ENCODE results near the gene KIF1B.
"Not testable (repeated sequence)": the region's sequence is repeated elsewhere in the genome, so short reads cannot be mapped to it uniquely, and the experiment has no call there.

Gene KIF1B

GRCh38 chr1:10424651-10425050 is 214.3 kb downstream of the KIF1B start:
- Histone ChIP-seq H3K27ac (peak overlapping the region; percentile 64; the same call in 1 of the 2 replicates), H3K4me3 (no peak overlapping the region), H3K9me3 (ENCODE audit: low read depth, low read length) (no peaks in the 10 kb centered on the region), H3K9ac (ENCODE audit: insufficient read length) (no peak overlapping the region), H3K36me3 (ENCODE audit: insufficient read depth, low read length) (peaks cover 10% of the 10 kb centered on the region)
- DNase-seq (ENCODE audit: low read depth, low spot score), result no peak
- TF ChIP-seq POLR2AphosphoS5 (IDR thresholded peaks at IDR 0.05; ENCODE audit: borderline replicate concordance, low read depth, low read length) (no peak), FOXP2 (optimal IDR thresholded peaks at IDR 0.05; ENCODE audit: control extremely low read depth, extremely low read length, insufficient read depth) (no peak), EZH2 (IDR thresholded peaks at IDR 0.05) (no peak)

DNA sequence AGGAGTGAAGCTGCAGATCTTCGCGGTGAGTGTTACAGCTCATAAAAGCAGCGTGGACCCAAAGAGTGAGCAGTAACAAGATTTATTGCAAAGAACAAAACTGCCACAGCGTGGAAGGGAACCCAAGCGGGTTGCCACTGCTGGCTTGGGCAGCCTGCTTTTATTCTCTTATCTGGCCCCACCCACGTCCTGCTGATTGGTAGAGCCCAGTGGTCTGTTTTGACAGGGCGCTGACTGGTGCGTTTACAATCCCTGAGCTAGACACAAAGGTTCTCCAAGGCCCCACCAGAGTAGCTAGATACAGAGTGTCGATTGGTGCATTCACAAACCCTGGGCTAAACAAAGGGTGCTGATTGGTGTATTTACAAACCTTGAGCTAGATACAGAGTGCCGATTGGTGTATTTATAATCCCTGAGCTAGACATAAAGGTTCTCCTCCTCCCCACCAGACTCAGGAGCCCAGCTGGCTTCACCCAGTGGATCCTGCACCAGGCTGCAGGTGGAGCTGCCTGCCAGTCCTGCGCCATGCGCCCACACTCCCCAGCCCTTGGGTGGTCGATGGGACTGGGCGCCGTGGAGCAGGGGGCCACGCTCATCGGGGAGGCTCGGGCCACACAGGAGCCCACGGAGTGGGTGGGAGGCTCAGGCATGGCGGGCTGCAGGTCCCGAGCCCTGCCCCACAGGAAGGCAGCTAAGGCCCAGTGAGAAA is 215.6 kb downstream of the KIF1B start:
- H3K4me3 ChIP-seq; H3K9me3 ChIP-seq (ENCODE audit: low read depth, low read length); H3K36me3 ChIP-seq (ENCODE audit: insufficient read depth, low read length); H3K9ac ChIP-seq (ENCODE audit: insufficient read length); DNase-seq (ENCODE audit: low read depth, low spot score); H3K27ac ChIP-seq: not testable (repeated sequence)

DNA sequence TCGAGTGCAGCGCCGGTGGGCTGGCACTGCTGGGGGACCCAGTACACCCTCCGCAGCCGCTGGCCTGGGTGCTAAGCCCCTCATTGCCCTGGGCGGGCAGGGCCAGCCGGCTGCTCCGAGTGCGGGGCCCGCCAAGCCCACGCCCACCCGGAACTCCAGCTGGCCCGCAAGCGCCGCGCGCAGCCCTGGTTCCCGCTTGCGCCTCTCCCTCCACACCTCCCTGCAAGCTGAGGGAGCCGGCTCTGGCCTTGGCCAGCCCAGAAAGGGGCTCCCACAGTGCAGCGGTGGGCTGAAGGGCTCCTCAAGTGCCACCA is 216.1 kb downstream of the KIF1B start:
- not testable (repeated sequence) for H3K9ac ChIP-seq (ENCODE audit: insufficient read length); H3K27ac ChIP-seq; DNase-seq (ENCODE audit: low read depth, low spot score); H3K9me3 ChIP-seq (ENCODE audit: low read depth, low read length); H3K4me3 ChIP-seq; H3K36me3 ChIP-seq (ENCODE audit: insufficient read depth, low read length)

DNA sequence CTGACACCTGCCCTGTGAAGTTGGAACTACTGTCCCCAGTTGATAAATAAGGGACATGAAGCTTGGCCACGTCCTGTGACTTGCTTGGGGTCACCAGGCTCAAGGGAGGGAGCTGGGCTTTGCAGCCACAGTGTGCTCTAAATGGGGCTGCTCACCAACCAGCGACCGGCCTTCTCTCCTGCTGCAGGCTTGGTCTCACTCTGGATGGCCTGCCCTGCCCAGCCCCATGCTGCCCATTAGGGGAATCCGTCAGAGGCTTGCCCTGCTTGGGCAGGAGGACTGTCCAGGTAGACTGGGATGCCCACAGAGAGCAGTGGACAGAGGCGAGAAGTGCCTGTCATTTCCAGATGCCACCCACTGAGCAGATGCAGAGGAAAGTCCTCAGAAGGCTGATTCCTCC is 218.6 kb downstream of the KIF1B start:
- Histone ChIP-seq H3K9ac (ENCODE audit: insufficient read length) (no peak overlapping the region), H3K4me3 (no peak overlapping the region), H3K36me3 (ENCODE audit: insufficient read depth, low read length) (no peaks in the 10 kb centered on the region), H3K9me3 (ENCODE audit: low read depth, low read length) (no peaks in the 10 kb centered on the region), H3K27ac (no peak overlapping the region)
- TF ChIP-seq POLR2AphosphoS5 (IDR thresholded peaks at IDR 0.05; ENCODE audit: borderline replicate concordance, low read depth, low read length) (no peak), FOXP2 (optimal IDR thresholded peaks at IDR 0.05; ENCODE audit: control extremely low read depth, extremely low read length, insufficient read depth) (no peak), EZH2 (IDR thresholded peaks at IDR 0.05) (no peak)
- no peak for DNase-seq (ENCODE audit: low read depth, low spot score)

- Histone ChIP-seq H3K9ac (ENCODE audit: insufficient read length) (peak overlapping the region; percentile 92), H3K9me3 (ENCODE audit: low read depth, low read length) (no peaks in the 10 kb centered on the region), H3K27ac (no peak overlapping the region), H3K4me3 (peak overlapping the region; percentile 99), H3K36me3 (ENCODE audit: insufficient read depth, low read length) (no peaks in the 10 kb centered on the region)
- DNase-seq (ENCODE audit: low read depth, low spot score), result no peak
- TF ChIP-seq POLR2AphosphoS5 (IDR thresholded peaks at IDR 0.05; ENCODE audit: borderline replicate concordance, low read depth, low read length) (no peak), EZH2 (IDR thresholded peaks at IDR 0.05) (no peak), FOXP2 (optimal IDR thresholded peaks at IDR 0.05; ENCODE audit: control extremely low read depth, extremely low read length, insufficient read depth) (no peak)
Measured at GRCh38 chr1:10429868-10430215, 219.5 kb downstream of the KIF1B start.

DNA sequence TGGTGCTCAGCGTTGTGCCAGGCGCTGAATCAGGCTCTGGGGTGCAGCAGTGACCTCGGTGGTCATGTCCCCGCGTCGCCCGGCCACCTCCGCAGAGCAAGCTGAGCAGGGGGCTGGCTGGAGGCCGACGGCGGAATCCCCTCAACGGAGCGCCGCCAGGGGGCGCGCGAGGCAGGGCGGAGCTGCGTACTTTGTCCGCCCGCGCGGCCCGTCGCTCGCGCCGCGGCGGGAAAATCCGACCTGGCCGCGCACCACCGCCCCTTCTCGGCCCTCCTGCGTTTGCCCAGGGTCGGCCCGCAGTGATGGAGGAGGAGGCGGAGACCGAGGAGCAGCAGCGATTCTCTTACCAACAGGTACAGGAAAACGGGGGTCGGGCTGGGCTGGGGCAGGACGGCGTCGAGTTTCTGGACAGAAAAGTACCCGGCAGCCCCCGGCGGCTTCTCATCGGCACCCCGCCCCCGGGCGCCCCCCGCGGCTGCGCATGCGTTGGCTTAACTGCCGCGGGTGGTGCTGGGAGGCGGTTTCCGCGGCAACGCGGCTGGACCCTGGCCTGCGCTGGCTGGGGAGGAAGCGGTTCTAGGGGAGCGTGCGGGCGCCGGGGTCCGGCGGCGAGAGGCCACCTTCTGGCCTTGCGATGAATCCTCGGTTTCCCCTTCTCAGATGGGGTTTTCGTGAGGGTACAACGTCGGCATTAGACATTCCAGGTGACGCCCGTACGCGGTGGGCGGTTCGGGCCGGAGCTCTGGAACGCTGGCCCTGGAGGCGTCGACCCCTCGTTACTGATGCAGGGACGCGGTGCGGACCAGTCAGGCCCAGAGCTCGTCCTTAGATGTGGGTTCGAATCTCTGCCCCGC is 220.1 kb downstream of the KIF1B start, which contains the start of gene CENPS:
Gene CENPS (plus strand): TSS at position 218 of the 854 bp plus-strand sequence. CDS start 85 bp downstream, at position 303.
- peak within 1 kb of the TSS; percentile 99 for H3K4me3 ChIP-seq
- H3K9me3 ChIP-seq (ENCODE audit: low read depth, low read length), result no peaks in the 10 kb centered on the region
- DNase-seq (ENCODE audit: low read depth, low spot score), result no peak
- TF ChIP-seq EZH2 (IDR thresholded peaks at IDR 0.05), result no peak
- TF ChIP-seq POLR2AphosphoS5 (IDR thresholded peaks at IDR 0.05; ENCODE audit: borderline replicate concordance, low read depth, low read length), result peak; percentile 81; the same call in 1 of the 2 replicates
- TF ChIP-seq FOXP2 (optimal IDR thresholded peaks at IDR 0.05; ENCODE audit: control extremely low read depth, extremely low read length, insufficient read depth), result no peak
- no peaks in the 10 kb centered on the region for H3K36me3 ChIP-seq (ENCODE audit: insufficient read depth, low read length)
- H3K27ac ChIP-seq, result peak within 1 kb of the TSS; percentile 78
- peak within 1 kb of the TSS; percentile 92 for H3K9ac ChIP-seq (ENCODE audit: insufficient read length)
